Lower lobe of right lung (tissue), 2 donors: Measurements from ENCODE around the gene ERCC2. TPM values are rescaled to one million over a fixed set of nuclear protein-coding genes. Genes with fewer than 3 reads are reported as not detected.

Source experiments
- ATAC-seq, 2 donors: fragments of 200-7000 bp; cut with Tn5 transposase; one replicate each; pipeline ENCODE4 v1.9.1; 2020 to 2022; ENCODE audit warnings: mild to moderate bottlenecking in 2 of 2, moderate library complexity in 2 of 2
- DNase-seq: peaks from one replicate; pipeline ENCODE4 v3.0.0-alpha.2; 2020
- H3K27ac ChIP-seq: fragments of 200-600 bp; one replicate; pipeline ENCODE4 v1.8.0; 2022
- H3K27me3 ChIP-seq: fragments of 200-600 bp; one replicate; pipeline ENCODE4 v1.8.0; 2022; ENCODE audit warnings: low read depth
- H3K36me3 ChIP-seq: fragments of 200-600 bp; one replicate; pipeline ENCODE4 v1.8.0; 2022; ENCODE audit warnings: mild to moderate bottlenecking
- H3K4me1 ChIP-seq: fragments of 200-600 bp; one replicate; pipeline ENCODE4 v1.8.0; 2022
- H3K4me3 ChIP-seq: fragments of 200-600 bp; one replicate; pipeline ENCODE4 v1.8.0; 2022; ENCODE audit warnings: mild to moderate bottlenecking
- H3K9me3 ChIP-seq: fragments of 200-600 bp; one replicate; pipeline ENCODE4 v1.8.0; 2022
- intact Hi-C: fragments of 100-400 bp; cut with DNase I; formaldehyde crosslinking; loops from one replicate; pipeline ENCODE4 v1.11.0; 2022
- long read RNA-seq: library from polyadenylated mRNA; unstranded; transcript quantifications from one replicate; pipeline ENCODE4 v2.0.0, GENCODE V29; 2021
- total RNA-seq: library from RNA; stranded (reverse); fragmentation: NEBNext Ultra II Directional; extraction: Animal tissue kit (Norgen Biotek cat#: 25700); gene quantifications from one replicate; pipeline ENCODE4 v1.2.1, GENCODE V29; 2021
- TF ChIP-seq, protein P1 (sequence below): fragments of 200-600 bp; IDR thresholded peaks from one replicate; pipeline ENCODE4 v1.8.0; 2022; ENCODE audit warnings: antibody characterized with exemption, mild to moderate bottlenecking
- donor health status: DM: no; HTN: yes; CAD: no; lungs with severe emphysema.

ERCC2 gene
- 14.0 TPM for total RNA-seq
- long read RNA-seq, full-length matches to known transcripts, result 4 of 12 reads
- long read RNA-seq, partial matches to known transcripts, result 3 of 12 reads
- long read RNA-seq, other reads (novel, unspliced or antisense), result 5 of 12 reads

GRCh38 chr19:45370410-45371204 is at the start of gene ERCC2:
TSS of gene ERCC2 (minus strand) at chr19:45370573. CDS start at chr19:45370540, 33 bp downstream.
- DNase-seq (peak; percentile 97), ATAC-seq (peak; percentile 99)
- Histone ChIP-seq H3K27me3 (no peaks in the 10 kb centered on the region), H3K9me3 (no peaks in the 10 kb centered on the region), H3K4me3 (peak within 1 kb of the TSS; percentile 90), H3K36me3 (no peaks in the 10 kb centered on the region), H3K4me1 (peaks cover 16% of the 10 kb centered on the region), H3K27ac (peak within 1 kb of the TSS; percentile 85)
- intact Hi-C loops, result no loop called here
- TF ChIP-seq, protein P1, sequence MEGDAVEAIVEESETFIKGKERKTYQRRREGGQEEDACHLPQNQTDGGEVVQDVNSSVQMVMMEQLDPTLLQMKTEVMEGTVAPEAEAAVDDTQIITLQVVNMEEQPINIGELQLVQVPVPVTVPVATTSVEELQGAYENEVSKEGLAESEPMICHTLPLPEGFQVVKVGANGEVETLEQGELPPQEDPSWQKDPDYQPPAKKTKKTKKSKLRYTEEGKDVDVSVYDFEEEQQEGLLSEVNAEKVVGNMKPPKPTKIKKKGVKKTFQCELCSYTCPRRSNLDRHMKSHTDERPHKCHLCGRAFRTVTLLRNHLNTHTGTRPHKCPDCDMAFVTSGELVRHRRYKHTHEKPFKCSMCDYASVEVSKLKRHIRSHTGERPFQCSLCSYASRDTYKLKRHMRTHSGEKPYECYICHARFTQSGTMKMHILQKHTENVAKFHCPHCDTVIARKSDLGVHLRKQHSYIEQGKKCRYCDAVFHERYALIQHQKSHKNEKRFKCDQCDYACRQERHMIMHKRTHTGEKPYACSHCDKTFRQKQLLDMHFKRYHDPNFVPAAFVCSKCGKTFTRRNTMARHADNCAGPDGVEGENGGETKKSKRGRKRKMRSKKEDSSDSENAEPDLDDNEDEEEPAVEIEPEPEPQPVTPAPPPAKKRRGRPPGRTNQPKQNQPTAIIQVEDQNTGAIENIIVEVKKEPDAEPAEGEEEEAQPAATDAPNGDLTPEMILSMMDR, result no peak

- Histone ChIP-seq H3K4me3 (no peak overlapping the region), H3K36me3 (peaks cover 58% of the 10 kb centered on the region), H3K27ac (no peak overlapping the region), H3K27me3 (no peaks in the 10 kb centered on the region), H3K9me3 (no peaks in the 10 kb centered on the region), H3K4me1 (peaks cover 35% of the 10 kb centered on the region)
- intact Hi-C loops, result no loop called here
- DNase-seq, result no peak
- ATAC-seq, result no peak
- TF ChIP-seq, protein P1, result no peak
These were observed 49.5 kb upstream of the ERCC2 start for GRCh38 chr19:45419895-45420294.

DNA sequence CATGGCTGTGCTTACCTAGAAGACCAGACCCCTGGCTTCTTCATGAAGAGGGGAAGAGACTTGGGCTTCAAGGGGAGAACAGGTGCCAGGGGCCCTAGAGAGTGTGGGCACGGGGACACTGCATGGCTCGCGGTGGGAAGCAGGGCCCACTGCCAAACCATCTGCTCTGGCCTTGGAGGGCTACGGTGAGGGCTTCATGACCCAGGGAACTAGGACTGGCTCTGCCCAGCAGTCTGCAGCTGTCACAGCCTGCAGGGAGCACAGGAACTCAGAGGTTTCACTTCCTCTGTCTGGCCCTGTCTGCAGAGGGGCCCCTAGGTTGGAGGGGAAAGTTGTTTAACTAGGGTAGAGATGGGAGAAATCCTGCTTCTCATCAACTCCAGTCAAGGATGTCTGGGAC is 49.0 kb upstream of the ERCC2 start:
- ATAC-seq (peak in 1 of 2 donors; percentile 29), DNase-seq (no peak)
- Histone ChIP-seq H3K4me1 (peaks cover 30% of the 10 kb centered on the region), H3K4me3 (no peak overlapping the region), H3K27me3 (no peaks in the 10 kb centered on the region), H3K9me3 (no peaks in the 10 kb centered on the region), H3K36me3 (peaks cover 63% of the 10 kb centered on the region), H3K27ac (peak overlapping the region; percentile 32)
- intact Hi-C loops, result no loop called here
- TF ChIP-seq, protein P1, result no peak

DNA sequence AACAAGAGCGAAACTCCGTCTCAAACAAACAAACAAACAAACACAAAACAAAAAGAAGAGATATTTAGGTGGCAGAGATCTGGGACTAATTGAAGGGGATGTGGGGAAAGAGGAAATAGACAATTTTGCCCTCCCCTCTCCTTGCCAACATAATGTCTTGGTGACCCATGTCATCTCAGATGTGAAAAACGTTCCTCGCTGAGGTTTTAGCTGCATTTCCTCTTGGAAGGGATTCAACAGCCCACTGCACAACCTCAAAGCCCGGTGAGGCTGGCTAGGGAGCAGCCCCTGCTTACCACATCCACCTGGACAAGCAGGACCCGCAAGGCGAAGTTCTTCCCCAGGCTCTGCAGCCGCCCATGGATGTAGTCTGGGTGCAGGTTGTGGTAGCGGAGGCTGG is 48.4 kb upstream of the ERCC2 start:
- peak overlapping the region; percentile 32 for H3K27ac ChIP-seq
- no peak overlapping the region for H3K4me3 ChIP-seq
- no peaks in the 10 kb centered on the region for H3K9me3 ChIP-seq
- DNase-seq (no peak), ATAC-seq (no peak)
- H3K27me3 ChIP-seq, result no peaks in the 10 kb centered on the region
- intact Hi-C loops, result no loop called here
- H3K36me3 ChIP-seq, result peaks cover 69% of the 10 kb centered on the region
- TF ChIP-seq, protein P1, result no peak
- peaks cover 26% of the 10 kb centered on the region for H3K4me1 ChIP-seq

DNA sequence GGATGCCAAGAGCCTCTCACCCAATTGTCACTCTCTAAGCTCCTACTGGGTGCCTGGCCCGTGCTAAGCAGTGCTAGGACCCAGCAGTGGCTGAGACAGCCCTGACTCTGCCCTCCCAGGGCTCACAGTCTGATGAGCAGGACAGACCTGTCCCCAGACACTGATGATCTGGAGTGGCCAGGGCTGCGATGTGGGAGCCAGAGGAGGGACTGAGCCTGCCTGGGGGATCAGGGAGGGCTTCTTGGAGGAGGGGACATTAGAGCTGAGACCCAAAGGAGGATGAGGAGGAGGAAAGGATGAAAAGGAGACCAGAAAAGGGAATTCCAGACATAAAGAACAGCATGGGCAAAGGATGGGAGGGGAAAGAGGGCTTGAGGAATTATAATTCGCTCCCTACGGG is 46.8 kb upstream of the ERCC2 start:
- ATAC-seq, result no peak
- DNase-seq, result no peak
- peaks cover 86% of the 10 kb centered on the region for H3K36me3 ChIP-seq

More for the DNA sequence above, 46.8 kb upstream of the ERCC2 start:
- intact Hi-C loops, result no loop called here
- Histone ChIP-seq H3K27me3 (no peaks in the 10 kb centered on the region), H3K27ac (no peak overlapping the region), H3K9me3 (no peaks in the 10 kb centered on the region), H3K4me1 (peaks cover 15% of the 10 kb centered on the region), H3K4me3 (no peak overlapping the region)
- TF ChIP-seq, protein P1, result no peak
